SU-DHL-6 (cell line): ENCODE measurements around the gene KRT31.

Source experiments
- EZH2phosphoT487 ChIP-seq: fragments of 200-600 bp; sonication (generic), shearing (Covaris generic); conservative IDR thresholded peaks from 2 replicates; pipeline ENCODE4 v1.6.1; 2018; ENCODE audit warnings: mild to moderate bottlenecking, antibody characterized with exemption, low read length, moderate library complexity, mixed read lengths
- TF ChIP-seq, protein P1 (sequence below): fragments of 200-600 bp; sonication (generic); IDR thresholded peaks from one replicate; pipeline ENCODE4 v1.5.1; 2017; ENCODE audit warnings: antibody characterized with exemption, mild to moderate bottlenecking, low read length, moderate library complexity; ENCODE audit not compliant: insufficient read depth, poor library complexity, severe bottlenecking

DNA sequence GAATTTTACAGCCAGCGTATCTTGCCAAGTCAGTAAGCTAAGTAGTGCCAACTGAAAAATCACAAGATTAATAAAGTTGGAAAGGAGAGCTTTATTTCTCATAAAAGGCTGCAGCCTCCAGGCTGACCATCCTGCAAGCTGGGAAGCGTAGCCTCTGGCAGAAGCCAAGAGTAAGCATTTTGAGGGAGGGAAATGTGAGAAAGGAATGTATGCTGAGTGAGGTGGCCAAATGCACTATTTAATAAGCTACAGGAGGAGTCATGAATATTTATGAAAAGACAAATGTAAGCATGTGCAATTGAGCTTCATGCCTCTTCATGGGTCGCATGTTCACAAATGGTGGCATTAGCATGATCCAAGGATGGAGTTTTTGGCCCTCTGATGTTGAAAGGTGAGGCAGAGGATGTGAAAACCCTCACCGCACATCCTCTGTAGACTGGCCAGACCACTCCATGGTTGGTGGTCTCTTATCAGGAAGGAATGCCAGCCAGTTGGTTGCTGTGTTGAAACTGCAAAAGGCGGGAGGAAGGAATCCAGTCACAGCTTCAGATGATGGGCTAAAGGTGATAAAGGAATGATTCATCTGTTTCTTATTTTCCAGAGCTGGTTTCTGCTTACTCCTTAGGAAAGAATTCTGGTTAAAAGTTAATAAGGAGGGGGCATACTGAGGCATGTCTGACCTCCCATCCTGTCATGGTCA lies 37.0 kb downstream of the KRT31 start:
- TF ChIP-seq, protein P1, sequence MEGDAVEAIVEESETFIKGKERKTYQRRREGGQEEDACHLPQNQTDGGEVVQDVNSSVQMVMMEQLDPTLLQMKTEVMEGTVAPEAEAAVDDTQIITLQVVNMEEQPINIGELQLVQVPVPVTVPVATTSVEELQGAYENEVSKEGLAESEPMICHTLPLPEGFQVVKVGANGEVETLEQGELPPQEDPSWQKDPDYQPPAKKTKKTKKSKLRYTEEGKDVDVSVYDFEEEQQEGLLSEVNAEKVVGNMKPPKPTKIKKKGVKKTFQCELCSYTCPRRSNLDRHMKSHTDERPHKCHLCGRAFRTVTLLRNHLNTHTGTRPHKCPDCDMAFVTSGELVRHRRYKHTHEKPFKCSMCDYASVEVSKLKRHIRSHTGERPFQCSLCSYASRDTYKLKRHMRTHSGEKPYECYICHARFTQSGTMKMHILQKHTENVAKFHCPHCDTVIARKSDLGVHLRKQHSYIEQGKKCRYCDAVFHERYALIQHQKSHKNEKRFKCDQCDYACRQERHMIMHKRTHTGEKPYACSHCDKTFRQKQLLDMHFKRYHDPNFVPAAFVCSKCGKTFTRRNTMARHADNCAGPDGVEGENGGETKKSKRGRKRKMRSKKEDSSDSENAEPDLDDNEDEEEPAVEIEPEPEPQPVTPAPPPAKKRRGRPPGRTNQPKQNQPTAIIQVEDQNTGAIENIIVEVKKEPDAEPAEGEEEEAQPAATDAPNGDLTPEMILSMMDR, result no peak
- no peak for TF ChIP-seq EZH2phosphoT487
